GM12801 (cell line): Measurements from ENCODE around the gene MN1.

ENCODE experiments used
- TF ChIP-seq, protein P1 (sequence below): IDR thresholded peaks from one replicate; pipeline ENCODE4 v1.5.1; 2011; ENCODE audit warnings: control low read depth; ENCODE audit not compliant: insufficient read length; ENCODE audit errors: extremely low read depth

Gene MN1

GRCh38 chr22:27809700-27810608 lies 8.4 kb upstream of the MN1 start:
- TF ChIP-seq, protein P1, sequence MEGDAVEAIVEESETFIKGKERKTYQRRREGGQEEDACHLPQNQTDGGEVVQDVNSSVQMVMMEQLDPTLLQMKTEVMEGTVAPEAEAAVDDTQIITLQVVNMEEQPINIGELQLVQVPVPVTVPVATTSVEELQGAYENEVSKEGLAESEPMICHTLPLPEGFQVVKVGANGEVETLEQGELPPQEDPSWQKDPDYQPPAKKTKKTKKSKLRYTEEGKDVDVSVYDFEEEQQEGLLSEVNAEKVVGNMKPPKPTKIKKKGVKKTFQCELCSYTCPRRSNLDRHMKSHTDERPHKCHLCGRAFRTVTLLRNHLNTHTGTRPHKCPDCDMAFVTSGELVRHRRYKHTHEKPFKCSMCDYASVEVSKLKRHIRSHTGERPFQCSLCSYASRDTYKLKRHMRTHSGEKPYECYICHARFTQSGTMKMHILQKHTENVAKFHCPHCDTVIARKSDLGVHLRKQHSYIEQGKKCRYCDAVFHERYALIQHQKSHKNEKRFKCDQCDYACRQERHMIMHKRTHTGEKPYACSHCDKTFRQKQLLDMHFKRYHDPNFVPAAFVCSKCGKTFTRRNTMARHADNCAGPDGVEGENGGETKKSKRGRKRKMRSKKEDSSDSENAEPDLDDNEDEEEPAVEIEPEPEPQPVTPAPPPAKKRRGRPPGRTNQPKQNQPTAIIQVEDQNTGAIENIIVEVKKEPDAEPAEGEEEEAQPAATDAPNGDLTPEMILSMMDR, result no peak

DNA sequence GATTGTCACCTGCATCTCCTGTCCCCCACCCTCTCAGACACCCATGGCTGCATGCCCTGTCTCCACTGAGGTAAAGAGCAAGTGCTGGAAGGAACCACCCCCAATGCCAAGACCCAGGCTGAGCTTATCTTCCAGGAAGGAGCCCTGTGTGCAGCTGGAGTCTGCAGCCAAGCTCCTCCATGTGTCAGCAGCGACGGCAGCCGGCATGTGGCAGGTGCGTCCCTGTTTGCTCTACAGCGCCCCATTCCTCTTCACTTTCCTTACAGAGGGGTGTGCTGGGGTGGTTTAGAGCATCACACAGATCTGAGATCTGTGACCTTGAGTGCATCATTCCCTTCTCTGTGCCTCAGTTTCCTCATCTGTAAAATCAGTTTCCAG lies 7.7 kb upstream of the MN1 start:
- TF ChIP-seq, protein P1, result no peak

DNA sequence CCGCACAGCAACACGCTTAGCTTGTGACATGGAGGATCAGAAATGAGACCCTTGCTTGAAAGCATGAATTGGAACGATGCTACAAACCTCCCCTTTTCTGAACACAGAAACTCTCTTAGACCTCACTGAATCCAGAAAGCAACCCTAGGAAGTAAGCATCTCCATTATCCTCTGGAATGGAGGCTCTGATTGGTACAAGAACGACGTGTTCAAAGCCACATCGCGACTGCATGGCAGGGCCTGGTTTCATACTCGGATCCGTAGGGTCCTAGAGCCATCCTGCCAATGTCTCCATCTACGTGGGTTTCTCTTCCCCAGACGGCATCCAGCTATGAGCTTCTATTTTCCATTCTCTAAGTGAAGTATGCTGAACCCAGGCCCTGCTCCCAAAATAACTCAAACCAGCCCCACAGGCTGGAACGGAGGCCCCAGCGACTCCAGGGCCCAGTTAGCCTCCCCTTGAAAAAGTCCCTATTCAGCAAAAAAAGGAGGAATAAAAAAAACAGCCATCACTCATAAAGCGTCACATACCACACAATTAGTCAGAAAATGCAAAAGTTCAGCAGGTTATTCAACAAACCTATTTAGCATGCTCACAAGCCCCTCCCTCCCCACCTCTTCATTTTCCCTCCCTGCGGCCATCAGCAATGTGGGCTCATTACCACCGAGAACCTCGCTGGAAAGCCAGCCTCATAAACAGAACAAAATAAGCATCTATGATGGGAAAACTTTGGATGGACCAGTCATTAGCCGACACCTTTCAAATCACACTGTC lies 7.1 kb upstream of the MN1 start:
- TF ChIP-seq, protein P1, result no peak

DNA sequence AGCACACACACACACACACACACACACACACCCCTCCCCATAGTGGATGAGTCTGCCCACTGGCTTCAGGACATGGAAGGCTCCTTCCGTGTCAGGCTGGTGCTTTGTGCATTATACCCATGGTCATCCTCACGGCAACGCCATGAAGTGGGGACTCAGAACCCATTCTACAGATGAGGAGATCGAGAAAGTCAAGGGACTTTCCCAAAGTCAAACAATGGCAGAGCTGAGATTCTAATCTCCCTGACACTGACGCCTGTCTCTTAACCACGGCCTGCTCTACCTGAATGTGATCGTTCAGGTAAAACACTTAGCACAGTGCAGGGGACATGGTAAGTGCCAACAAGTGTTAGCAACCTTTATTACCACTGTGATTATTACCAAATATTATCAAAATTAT lies 4.3 kb upstream of the MN1 start:
- TF ChIP-seq, protein P1, result no peak

DNA sequence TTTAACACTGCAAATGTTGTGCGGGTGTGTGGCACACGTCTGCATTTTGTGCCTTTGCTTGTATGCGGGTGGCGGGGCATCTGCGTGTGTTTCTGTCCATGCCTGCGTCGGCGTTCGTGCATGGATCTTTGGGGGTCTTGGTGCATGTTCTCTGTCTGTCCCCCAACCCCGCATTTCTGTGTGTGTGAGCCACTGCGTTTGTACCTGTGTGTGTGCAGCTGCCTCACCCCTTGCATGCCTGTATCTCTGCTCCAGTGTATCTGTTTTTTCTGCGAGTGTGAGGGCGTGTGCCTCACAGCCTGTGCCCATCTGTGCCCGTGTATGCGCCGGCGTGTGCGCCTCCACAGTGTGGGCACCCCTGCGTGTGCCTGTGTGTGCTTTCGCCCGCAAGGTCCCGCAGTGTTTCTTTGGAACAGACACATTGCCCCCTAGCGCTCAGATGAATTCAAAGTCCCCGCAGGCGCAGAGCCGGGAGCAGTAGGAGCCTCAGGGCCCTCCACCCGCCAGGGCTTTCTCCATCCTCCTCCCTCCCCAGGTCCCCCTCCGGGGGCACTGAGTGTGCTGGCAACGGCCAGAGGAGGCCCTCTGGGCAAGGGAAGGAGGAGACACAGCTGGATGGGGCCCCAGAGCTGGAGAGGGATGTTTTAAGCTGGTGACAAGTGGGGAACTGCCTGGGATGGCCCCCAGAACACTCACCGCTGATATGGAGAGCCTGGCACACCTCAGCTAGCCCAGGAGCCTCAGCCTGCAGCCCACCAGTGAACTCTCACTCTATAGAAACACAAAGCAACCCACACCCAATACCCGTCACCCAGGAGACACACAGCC lies 3.1 kb upstream of the MN1 start:
- TF ChIP-seq, protein P1, result no peak

DNA sequence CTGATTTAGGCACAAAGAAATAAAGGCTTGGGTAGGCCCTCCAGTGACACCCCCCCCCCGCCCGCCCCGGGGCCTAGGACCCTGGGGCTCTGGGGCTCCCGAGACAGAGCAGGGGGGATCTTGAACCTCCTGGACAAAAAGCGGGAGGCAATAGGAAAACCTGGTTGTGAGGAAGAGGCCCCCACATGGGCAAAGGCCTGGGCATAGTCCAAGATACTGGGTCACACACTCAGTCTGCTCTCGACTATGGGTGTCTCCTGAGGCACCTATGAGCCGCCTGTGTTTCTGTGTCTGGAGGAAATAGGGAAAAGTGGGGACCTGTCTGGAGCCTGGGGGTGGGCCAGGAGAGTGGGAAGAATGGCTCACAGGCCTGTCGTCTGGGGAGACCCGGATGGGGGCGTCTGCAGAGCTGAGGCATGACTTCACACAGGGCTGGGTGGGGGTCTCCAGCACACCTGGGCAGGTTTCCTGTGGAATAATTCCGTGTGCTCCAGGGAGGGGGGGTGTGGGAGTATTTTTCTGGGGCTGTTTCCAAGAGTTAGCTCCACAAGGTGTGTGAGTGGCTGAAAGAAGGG lies 2.4 kb upstream of the MN1 start:
- TF ChIP-seq, protein P1, result no peak
